ENCODE measurements around the gene SMAD6. TPM values are rescaled to one million over a fixed set of nuclear protein-coding genes. Genes with fewer than 3 reads are reported as not detected.

SMAD6 gene
- total RNA-seq, 1 donor from 2014 or later: 0.79 TPM

GRCh38 chr15:66720206-66721010 is 18.4 kb downstream of the SMAD6 start:
- H3K4me3 ChIP-seq (ENCODE audit: low read depth, low read length): no peak overlapping the region
- FAIRE-seq (no peak), DNase-seq (ENCODE audit: low read depth) (peak; percentile 63)
- H3K27me3 ChIP-seq (ENCODE audit: control insufficient read depth, insufficient read depth, low read length): no peaks in the 10 kb centered on the region
- no peak for TF ChIP-seq CTCF (IDR thresholded peaks at IDR 0.05; ENCODE audit: insufficient read depth, low read length, severe bottlenecking)
- no peaks in the 10 kb centered on the region for H3K36me3 ChIP-seq (ENCODE audit: control insufficient read depth, insufficient read depth, low read length)

DNA sequence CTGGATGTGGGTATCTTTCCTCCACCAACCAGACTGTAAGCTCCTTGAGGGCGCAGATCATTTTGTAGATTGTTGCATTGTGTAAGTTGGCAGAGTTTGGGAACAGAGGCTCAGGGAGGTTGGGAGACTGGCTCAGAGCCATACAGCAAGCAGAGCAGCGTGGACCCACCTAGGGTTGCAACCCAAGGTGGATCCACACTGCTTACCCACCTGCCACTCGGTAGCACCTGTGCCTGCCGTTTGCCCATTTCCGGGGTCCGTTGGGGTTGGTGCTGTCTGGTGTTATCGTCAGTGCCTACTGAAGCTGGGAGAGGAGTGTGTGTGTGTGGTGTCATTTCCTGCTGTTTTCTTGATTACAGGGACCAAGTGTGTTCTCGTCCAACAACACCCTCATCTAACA is 19.0 kb downstream of the SMAD6 start:
- FAIRE-seq: no peak
- no peak for TF ChIP-seq CTCF (IDR thresholded peaks at IDR 0.05; ENCODE audit: insufficient read depth, low read length, severe bottlenecking)
- Histone ChIP-seq H3K27me3 (ENCODE audit: control insufficient read depth, insufficient read depth, low read length) (no peaks in the 10 kb centered on the region), H3K36me3 (ENCODE audit: control insufficient read depth, insufficient read depth, low read length) (no peaks in the 10 kb centered on the region), H3K4me3 (ENCODE audit: low read depth, low read length) (no peak overlapping the region)
- no peak for DNase-seq (ENCODE audit: low read depth)

- Histone ChIP-seq H3K27me3 (ENCODE audit: control insufficient read depth, insufficient read depth, low read length) (no peaks in the 10 kb centered on the region), H3K36me3 (ENCODE audit: control insufficient read depth, insufficient read depth, low read length) (no peaks in the 10 kb centered on the region), H3K4me3 (ENCODE audit: low read depth, low read length) (no peak overlapping the region)
- DNase-seq (ENCODE audit: low read depth): peak; percentile 37
- FAIRE-seq: no peak
- TF ChIP-seq CTCF (IDR thresholded peaks at IDR 0.05; ENCODE audit: insufficient read depth, low read length, severe bottlenecking): no peak
Measured at GRCh38 chr15:66721501-66721937, 19.5 kb downstream of the SMAD6 start.

DNA sequence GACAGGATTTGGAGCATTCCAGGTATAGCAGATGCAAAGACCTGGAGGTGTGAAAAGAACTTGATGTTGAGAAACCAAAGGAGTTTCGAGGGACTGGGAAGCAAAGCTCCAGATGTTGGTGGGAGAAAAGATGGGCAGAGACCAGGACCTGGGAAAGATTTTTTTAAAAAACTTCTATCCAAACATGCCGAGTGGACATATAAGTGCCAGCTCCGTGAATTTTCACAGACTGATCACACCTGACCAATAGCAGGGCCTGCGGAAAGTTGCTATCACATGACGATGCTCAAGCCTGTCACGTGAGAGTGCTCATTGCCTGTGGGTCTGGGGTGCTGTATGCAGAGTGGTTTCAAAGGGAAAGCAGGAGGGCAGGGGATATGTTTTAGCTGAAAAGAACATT is 19.9 kb downstream of the SMAD6 start:
- DNase-seq (ENCODE audit: low read depth): no peak
- H3K4me3 ChIP-seq (ENCODE audit: low read depth, low read length): no peak overlapping the region
- no peaks in the 10 kb centered on the region for H3K36me3 ChIP-seq (ENCODE audit: control insufficient read depth, insufficient read depth, low read length)
- no peaks in the 10 kb centered on the region for H3K27me3 ChIP-seq (ENCODE audit: control insufficient read depth, insufficient read depth, low read length)
- TF ChIP-seq CTCF (IDR thresholded peaks at IDR 0.05; ENCODE audit: insufficient read depth, low read length, severe bottlenecking): no peak
- no peak for FAIRE-seq

DNA sequence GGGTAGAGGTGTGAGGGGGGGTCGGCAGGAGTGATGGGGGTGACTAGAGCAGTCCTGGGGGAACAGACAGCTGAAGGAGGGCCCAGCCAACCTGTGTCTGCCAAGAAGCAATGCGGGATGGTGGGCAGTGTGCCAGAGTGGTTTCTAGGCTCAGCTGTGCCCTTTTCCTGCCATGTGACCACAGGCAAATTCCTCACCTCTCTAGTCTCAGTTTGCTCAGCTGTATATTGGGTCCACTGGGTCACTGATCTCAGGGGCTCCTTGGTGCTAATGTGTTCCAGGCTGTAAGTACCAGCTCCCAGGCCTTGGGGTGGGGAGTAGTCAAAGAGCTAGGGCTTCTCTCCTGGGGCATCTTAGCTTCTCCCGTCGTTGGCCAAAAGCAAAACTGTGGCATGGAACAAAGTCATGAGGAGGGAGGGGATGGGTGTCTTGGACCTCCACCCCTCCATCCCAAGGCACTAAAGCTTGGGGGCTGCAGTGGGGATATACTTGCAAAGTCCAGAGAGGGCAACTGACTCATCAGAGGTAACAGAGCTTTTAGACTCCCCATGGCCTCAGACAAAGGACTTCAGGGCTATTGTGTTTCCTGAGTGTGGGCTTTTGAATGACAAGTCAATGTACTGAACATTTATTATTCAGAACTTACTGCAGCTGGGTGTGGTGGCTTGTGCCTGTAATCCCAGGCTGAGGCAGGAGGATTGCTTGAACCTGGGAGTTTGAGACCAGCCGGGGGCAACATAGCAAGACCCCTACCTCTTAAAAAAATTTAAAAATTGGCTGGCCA is 20.9 kb downstream of the SMAD6 start:
- Histone ChIP-seq H3K36me3 (ENCODE audit: control insufficient read depth, insufficient read depth, low read length) (no peaks in the 10 kb centered on the region), H3K4me3 (ENCODE audit: low read depth, low read length) (no peak overlapping the region), H3K27me3 (ENCODE audit: control insufficient read depth, insufficient read depth, low read length) (no peaks in the 10 kb centered on the region)
- no peak for DNase-seq (ENCODE audit: low read depth)
- no peak for FAIRE-seq
- no peak for TF ChIP-seq CTCF (IDR thresholded peaks at IDR 0.05; ENCODE audit: insufficient read depth, low read length, severe bottlenecking)

Measured in bronchial epithelial cell (primary cell).